H1 (cell line): Measurements from ENCODE around the gene MRPL9. TPM values are rescaled to one million over a fixed set of nuclear protein-coding genes. Genes with fewer than 3 reads are reported as not detected.

Experiments
- CTCF ChIA-PET: fragments of 300-600 bp; sonication (Branson Sonifier 250); formaldehyde crosslinking; loops from one replicate; lab custom pipeline; 2021; ENCODE audit not compliant: partially characterized antibody; lab: Charles Lee
- POLR2A ChIA-PET: fragments of 300-600 bp; sonication (Branson Sonifier 250); formaldehyde crosslinking; loops from one replicate; lab custom pipeline; 2021; ENCODE audit warnings: inconsistent platforms; ENCODE audit not compliant: partially characterized antibody; lab: Charles Lee
- DNase-seq, 2 experiments: peaks; one replicate each; pipeline versions ENCODE4 v3.0.0 to v3.0.0-alpha.2; 2010 to 2022; ENCODE audit warnings: low spot score in 2 of 2, low read depth in 1 of 2, mixed read lengths in 1 of 2
- FAIRE-seq: peaks from 2 replicates; lab custom pipeline; 2011; peaks lifted over from hg19 to GRCh38; lab: Jason Lieb, UNC
- H2AFZ ChIP-seq: 2 replicates; pipeline ENCODE4 v1.8.1; 2012; ENCODE audit warnings: low read length, inconsistent platforms
- H2AK5ac ChIP-seq: 2 replicates; pipeline ENCODE4 v1.6.1; 2013; ENCODE audit warnings: low read depth, low read length
- H2BK120ac ChIP-seq: replicated peaks from 2 replicates; pipeline ENCODE3; 2013; ENCODE audit warnings: low read depth, low read length, inconsistent platforms
- H2BK12ac ChIP-seq: 2 replicates; pipeline ENCODE4 v1.6.1; 2013; ENCODE audit warnings: low read depth, low read length
- H2BK15ac ChIP-seq: 2 replicates; pipeline ENCODE4 v1.6.1; 2013; ENCODE audit warnings: low read length
- H2BK20ac ChIP-seq: 2 replicates; pipeline ENCODE4 v1.6.1; 2013; ENCODE audit warnings: low read length
- H2BK5ac ChIP-seq: 2 replicates; pipeline ENCODE4 v1.6.1; 2013; ENCODE audit warnings: low read depth, low read length
- H3K14ac ChIP-seq: 2 replicates; pipeline ENCODE4 v1.6.1; 2013; ENCODE audit warnings: inconsistent platforms; ENCODE audit not compliant: insufficient read length
- H3K18ac ChIP-seq: 2 replicates; pipeline ENCODE4 v1.6.1; 2013; ENCODE audit warnings: low read length; ENCODE audit errors: extremely low read depth
- H3K23ac ChIP-seq: 2 replicates; pipeline ENCODE4 v1.6.1; 2013; ENCODE audit warnings: inconsistent platforms; ENCODE audit not compliant: insufficient read length
- H3K23me2 ChIP-seq: 2 replicates; pipeline ENCODE4 v1.6.1; 2013; ENCODE audit warnings: low read depth, low read length
- H3K27ac ChIP-seq: 2 replicates; pipeline ENCODE4 v1.6.1; 2011; ENCODE audit warnings: low read depth, low read length, inconsistent platforms
- H3K27me3 ChIP-seq, 4 experiments: replicated peaks in 1 of 4; 1 replicate in 1 of 4; 2 replicates in 3 of 4; pipeline versions ENCODE4 v1.6.1 to v1.8.1; 2011 to 2013; ENCODE audit warnings: low read length in 3 of 4, mild to moderate bottlenecking in 3 of 4, inconsistent platforms in 2 of 4, mixed read lengths in 2 of 4, moderate library complexity in 1 of 4; ENCODE audit not compliant: control insufficient read depth in 3 of 4, insufficient read depth in 3 of 4; ENCODE audit errors: extremely low read depth in 1 of 4
- H3K36me3 ChIP-seq, 4 experiments: 2 replicates each; pipeline versions ENCODE4 v1.6.1 to v1.8.1; 2011 to 2013; ENCODE audit warnings: mild to moderate bottlenecking in 4 of 4, low read length in 3 of 4, moderate library complexity in 2 of 4, control low read depth in 1 of 4, inconsistent platforms in 1 of 4; ENCODE audit not compliant: insufficient read depth in 4 of 4, control insufficient read depth in 2 of 4
- H3K4ac ChIP-seq: replicated peaks from 2 replicates; pipeline ENCODE3; 2013; ENCODE audit warnings: low read length, low read depth, mixed read lengths, inconsistent platforms; ENCODE audit not compliant: insufficient read length
- H3K4me1 ChIP-seq, 4 experiments: replicated peaks in 1 of 4; 1 replicate in 1 of 4; 2 replicates in 3 of 4; pipeline versions ENCODE4 v1.6.1 to v1.8.1; 2011 to 2013; ENCODE audit warnings: low read length in 3 of 4, inconsistent platforms in 2 of 4, mixed read lengths in 1 of 4; ENCODE audit not compliant: insufficient read depth in 4 of 4, control insufficient read depth in 3 of 4
- H3K4me2 ChIP-seq, 2 experiments: 2 replicates each; pipeline versions ENCODE4 v1.6.1 to v1.8.1; 2011 to 2013; ENCODE audit warnings: low read depth in 2 of 2, low read length in 2 of 2, control low read depth in 1 of 2, inconsistent platforms in 1 of 2, mild to moderate bottlenecking in 1 of 2; ENCODE audit not compliant: insufficient read depth in 1 of 2
- H3K4me3 ChIP-seq, 4 experiments: fragments of 200-600, 300-600 bp in 1 of 4; sonication (generic), shearing (Covaris generic), sonication (Bioruptor Twin) in 1 of 4; 2 replicates each; pipeline versions ENCODE4 v1.5.1 to v1.8.1; 2011 to 2016; ENCODE audit warnings: low read length in 4 of 4, low read depth in 3 of 4, control low read depth in 2 of 4, inconsistent platforms in 2 of 4, mild to moderate bottlenecking in 2 of 4, mixed read lengths in 1 of 4, moderate library complexity in 1 of 4; ENCODE audit not compliant: insufficient read depth in 2 of 4; ENCODE audit errors: extremely low read depth in 1 of 4
- H3K56ac ChIP-seq: replicated peaks from 2 replicates; pipeline ENCODE3; 2013; ENCODE audit warnings: low read depth, mild to moderate bottlenecking, mixed read lengths, low read length, inconsistent platforms; ENCODE audit not compliant: insufficient read length
- H3K79me1 ChIP-seq: 2 replicates; pipeline ENCODE4 v1.6.1; 2013; ENCODE audit warnings: low read depth, low read length, control low read depth
- H3K79me2 ChIP-seq, 2 experiments: 2 replicates each; pipeline versions ENCODE4 v1.6.1 to v1.8.1; 2012 to 2013; ENCODE audit warnings: low read length in 2 of 2, mild to moderate bottlenecking in 2 of 2, inconsistent platforms in 1 of 2; ENCODE audit not compliant: insufficient read depth in 2 of 2, control insufficient read depth in 1 of 2
- H3K9ac ChIP-seq, 4 experiments: replicated peaks in 1 of 4; 1 replicate in 1 of 4; 2 replicates in 3 of 4; pipeline versions ENCODE4 v1.6.1 to v1.8.1; 2011 to 2013; ENCODE audit warnings: low read depth in 3 of 4, low read length in 3 of 4, control low read depth in 2 of 4, mild to moderate bottlenecking in 2 of 4, moderate library complexity in 2 of 4, inconsistent platforms in 1 of 4; ENCODE audit errors: extremely low read depth in 1 of 4
- H3K9me3 ChIP-seq, 2 experiments: 2 replicates each; pipeline versions ENCODE4 v1.6.1 to v1.8.1; 2012 to 2013; ENCODE audit warnings: mild to moderate bottlenecking in 2 of 2, moderate library complexity in 2 of 2, control low read depth in 1 of 2, inconsistent platforms in 1 of 2, low read depth in 1 of 2, low read length in 1 of 2, mixed read lengths in 1 of 2; ENCODE audit not compliant: insufficient read depth in 2 of 2
- H4K20me1 ChIP-seq, 2 experiments: replicated peaks in 1 of 2; 2 replicates each; pipeline versions ENCODE3 to v1.8.1; 2011 to 2013; ENCODE audit warnings: inconsistent platforms in 2 of 2, low read length in 2 of 2, mild to moderate bottlenecking in 1 of 2; ENCODE audit not compliant: insufficient read depth in 2 of 2, control insufficient read depth in 1 of 2
- H4K5ac ChIP-seq: 2 replicates; pipeline ENCODE4 v1.6.1; 2013; ENCODE audit warnings: low read length, low read depth, mixed read lengths, inconsistent platforms; ENCODE audit not compliant: insufficient read length
- H4K8ac ChIP-seq: 2 replicates; pipeline ENCODE4 v1.8.0; 2013; ENCODE audit warnings: mild to moderate bottlenecking, moderate library complexity, low read length, inconsistent platforms; ENCODE audit not compliant: insufficient read depth; ENCODE audit errors: extremely low read depth
- H4K91ac ChIP-seq: replicated peaks from 2 replicates; pipeline ENCODE3; 2013; ENCODE audit warnings: low read length, mixed read lengths, inconsistent platforms; ENCODE audit not compliant: insufficient read length
- ASH2L ChIP-seq: fragments of 200-600, 300-600 bp; sonication (generic); IDR thresholded peaks from one replicate; pipeline ENCODE4 v1.7.1; 2017; ENCODE audit warnings: low read length
- CBX8 ChIP-seq: fragments of 300-800, 300-1000 bp; sonication (generic); IDR thresholded peaks from 2 replicates; pipeline ENCODE4 v1.7.1; 2016; ENCODE audit warnings: low read depth, low read length, borderline replicate concordance
- EP300 ChIP-seq, 2 experiments: IDR thresholded peaks; 1 replicate in 1 of 2; 2 replicates in 1 of 2; pipeline ENCODE4 v1.6.1; 2011 to 2012; ENCODE audit warnings: low read depth in 2 of 2, low read length in 2 of 2, mild to moderate bottlenecking in 2 of 2, borderline replicate concordance in 1 of 2, inconsistent platforms in 1 of 2, moderate library complexity in 1 of 2
- EZH2 ChIP-seq: fragments of 200-600 bp; sonication (generic); IDR thresholded peaks from 2 replicates; pipeline ENCODE4 v1.7.1; 2012; ENCODE audit warnings: low read depth, mild to moderate bottlenecking, moderate library complexity, low read length, inconsistent platforms; ENCODE audit not compliant: severe bottlenecking
- FOSL1 ChIP-seq: IDR thresholded peaks from 2 replicates; pipeline ENCODE4 v1.6.1; 2011; ENCODE audit warnings: mild to moderate bottlenecking, low read depth, low read length, moderate library complexity; ENCODE audit not compliant: insufficient read depth
- GTF2F1 ChIP-seq: IDR thresholded peaks from 2 replicates; pipeline ENCODE4 v1.6.1; 2012; ENCODE audit warnings: low read depth, low read length, improper control_type of control experiment, borderline replicate concordance
- MAX ChIP-seq: IDR thresholded peaks from 2 replicates; pipeline ENCODE4 v1.6.1; 2012; ENCODE audit warnings: inconsistent platforms
- PHF8 ChIP-seq: fragments of 200-600 bp; sonication (generic); conservative IDR thresholded peaks from 2 replicates; pipeline ENCODE4 v1.7.1; 2012; ENCODE audit warnings: low read depth, mild to moderate bottlenecking, inconsistent platforms, low read length, moderate library complexity
- POLR2A ChIP-seq, 2 experiments: IDR thresholded peaks; 1 replicate in 1 of 2; 2 replicates in 1 of 2; pipeline ENCODE4 v1.6.1; 2011; ENCODE audit warnings: low read depth in 2 of 2, low read length in 2 of 2, mild to moderate bottlenecking in 2 of 2; ENCODE audit errors: control extremely low read depth in 1 of 2
- TAF1 ChIP-seq: IDR thresholded peaks from 2 replicates; pipeline ENCODE4 v1.6.1; 2011; ENCODE audit warnings: mild to moderate bottlenecking, low read depth, low read length
- TCF12 ChIP-seq: IDR thresholded peaks from 2 replicates; pipeline ENCODE4 v1.6.1; 2011; ENCODE audit warnings: low read depth, mild to moderate bottlenecking, low read length
- TEAD4 ChIP-seq: IDR thresholded peaks from 2 replicates; pipeline ENCODE4 v1.6.1; 2012; ENCODE audit warnings: low read depth, low read length, inconsistent platforms, mixed read lengths
- ZNF274 ChIP-seq: IDR thresholded peaks from 2 replicates; pipeline ENCODE4 v1.7.0; 2012; ENCODE audit warnings: low read length, borderline replicate concordance; ENCODE audit errors: extremely low read depth
- WGBS, 2 experiments: shearing (Covaris generic) in 1 of 2; methylation state at CpG; one replicate each; pipeline versions ENCODE4 v1.1.6 to v1.1.7; 2013 to 2015; ENCODE audit warnings: low lambda C conversion rate in 2 of 2, mixed read lengths in 2 of 2, inconsistent platforms in 1 of 2, low coverage in 1 of 2, missing lambda C conversion rate in 1 of 2; ENCODE audit not compliant: insufficient replicate concordance in 2 of 2, insufficient coverage in 1 of 2, insufficient read length in 1 of 2; ENCODE audit errors: extremely low coverage in 1 of 2, missing lambda C conversion rate in 1 of 2; 5-methylcytosine and 5-hydroxymethylcytosine counted together
- polyA plus RNA-seq, 7 experiments: library from polyadenylated mRNA; depleted of rRNA in 3 of 7; stranded (reverse) in 5 of 7; unstranded in 2 of 7; fragments of >200 nt in 5 of 7; fragments of 200-250 nt in 2 of 7; gene quantifications; 1 replicate in 5 of 7; 2 replicates in 1 of 7; 4 replicates in 1 of 7; pipeline versions ENCODE4 v1.2.1 to v1.2.3, GENCODE V29; 2011 to 2013; ENCODE audit warnings: missing spikeins in 2 of 7, mixed read lengths in 2 of 7
- total RNA-seq: library from RNA; stranded (reverse); fragmentation: NEBNext Ultra II Directional; extraction: Animal tissue kit (Norgen Biotek cat#: 25700); gene quantifications from 2 replicates; pipeline ENCODE4 v1.2.1, GENCODE V29; 2021

Gene MRPL9
- total and polyA plus RNA-seq, 2 of the 8 experiments (the other 6 are each of a cell fraction or from before 2014, with no cell fraction given): 74.9 to 113 TPM

- no peak overlapping the region for H3K56ac ChIP-seq
- H3K4me3 ChIP-seq: no peak overlapping the region
- no peak for DNase-seq
- H2AFZ ChIP-seq: no peak overlapping the region
- no peak for FAIRE-seq
- no peak overlapping the region for H3K27ac ChIP-seq
- H2BK15ac ChIP-seq: no peak overlapping the region
- ChIA-PET POLR2A (interaction anchor here (0.5 to 1.5 kb wide), 4 partner anchors 11 to 669 kb away, joined by 3 to 5 read pairs (median 4); partner anchors contain the start of gene MRPL9), CTCF (interaction anchor here (0.6 kb wide), 1 partner anchor 12 kb away, joined by 3 read pairs; no protein-coding TSS in a partner anchor)
- H3K79me2 ChIP-seq: no peaks in the 10 kb centered on the region
- H4K8ac ChIP-seq: no peak overlapping the region
- H4K20me1 ChIP-seq: no peaks in the 10 kb centered on the region
- H2BK120ac ChIP-seq: no peak overlapping the region
- H3K23me2 ChIP-seq: no peaks in the 10 kb centered on the region
- H3K23ac ChIP-seq: no peak overlapping the region
- H2BK20ac ChIP-seq: no peak overlapping the region
- H3K14ac ChIP-seq: no peak overlapping the region
- no peak overlapping the region for H3K4ac ChIP-seq
- H3K9ac ChIP-seq: no peak overlapping the region
- peaks cover 0 to 2% of the 10 kb centered on the region in 2 experiments; a peak in 2 of 4 replicates for H3K9me3 ChIP-seq
- peaks cover 0 to 38% (median 11%) of the 10 kb centered on the region in 4 experiments; a peak in 6 of 8 replicates for H3K36me3 ChIP-seq
- WGBS, 2 experiments: 71% methylated on average over 3 of the region's 3 CpGs; no CpG with 5 or more reads in 1 of the 2 experiments
- no peaks in the 10 kb centered on the region for H3K4me1 ChIP-seq
- H3K79me1 ChIP-seq: no peaks in the 10 kb centered on the region
- H4K5ac ChIP-seq: no peak overlapping the region
- H3K4me2 ChIP-seq: no peak overlapping the region
- H2BK5ac ChIP-seq: no peak overlapping the region
- H3K27me3 ChIP-seq: peaks cover 0 to 1% (median 0%) of the 10 kb centered on the region in 4 experiments; a peak in 1 of 7 replicates
- H2BK12ac ChIP-seq: no peak overlapping the region
- no peak overlapping the region for H2AK5ac ChIP-seq
- no peak overlapping the region for H3K18ac ChIP-seq
- H4K91ac ChIP-seq: no peak overlapping the region
- no peak for TF ChIP-seq TEAD4
- TF ChIP-seq EZH2: no peak
- TF ChIP-seq CBX8: no peak
- no peak for TF ChIP-seq GTF2F1
- TF ChIP-seq POLR2A (IDR thresholded peaks at IDR 0.05; ENCODE audit: control extremely low read depth in 1 of 2, low read depth in 2 of 2, low read length in 2 of 2): no peak
- no peak for TF ChIP-seq PHF8
- TF ChIP-seq ASH2L: no peak
- TF ChIP-seq TCF12: no peak
- TF ChIP-seq EP300 (IDR thresholded peaks at IDR 0.05; ENCODE audit: borderline replicate concordance in 1 of 2, low read depth in 2 of 2, low read length in 2 of 2): no peak
- TF ChIP-seq MAX: no peak
- no peak for TF ChIP-seq ZNF274
- no peak for TF ChIP-seq TAF1
- TF ChIP-seq FOSL1: no peak
Measured at GRCh38 chr1:151774256-151774922, 11.1 kb upstream of the MRPL9 start.
